ENCODE results near the gene ADAMTS2.
A peak's percentile ranks its signal among the peaks of the same experiment; 100 is the strongest.

The ADAMTS2 gene

DNA sequence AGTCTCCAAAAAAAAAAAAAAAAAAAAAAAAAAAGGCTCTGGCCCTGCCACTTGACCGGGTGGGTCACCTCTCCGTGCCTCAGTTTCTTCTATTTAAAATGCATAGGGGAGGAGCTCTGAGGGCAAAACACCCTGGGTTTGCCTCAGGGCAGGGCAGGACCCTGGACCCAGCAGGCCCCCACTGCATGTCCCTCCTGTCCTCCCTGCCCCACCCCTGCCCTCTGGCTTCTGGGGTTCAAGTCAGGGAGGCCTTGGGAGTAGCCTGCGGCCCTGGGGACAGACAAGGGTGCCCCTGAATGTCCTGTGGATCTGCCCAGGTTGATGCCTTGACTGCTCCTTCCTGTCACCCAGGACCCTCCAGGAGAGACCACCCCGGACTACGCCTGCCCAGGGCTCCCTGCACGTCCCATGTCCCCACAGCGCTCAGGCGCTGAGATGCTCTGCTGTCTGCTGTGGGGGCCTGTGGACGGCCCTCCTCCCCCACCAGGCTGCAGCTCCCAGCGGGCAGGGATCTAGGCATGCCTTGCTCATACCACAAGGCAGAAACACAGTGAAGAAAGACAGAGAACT is 35.4 kb downstream of the ADAMTS2 start:
- peak; percentile 29 for DNase-seq

DNA sequence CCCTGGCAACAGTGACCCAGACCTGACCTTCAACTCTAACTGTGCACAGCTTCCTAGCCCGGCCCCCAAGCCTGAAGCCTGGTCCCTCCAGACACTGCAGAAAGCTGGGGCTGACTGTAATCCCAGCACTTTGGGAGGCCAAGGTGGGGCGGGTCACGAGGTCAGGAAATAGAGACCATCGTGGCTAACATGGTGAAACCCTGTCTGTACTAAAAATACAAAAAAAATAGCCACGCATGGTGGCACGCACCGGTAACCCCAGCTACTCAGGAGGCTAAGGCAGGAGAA is 35.9 kb downstream of the ADAMTS2 start:
- peak; percentile 12 for DNase-seq

DNA sequence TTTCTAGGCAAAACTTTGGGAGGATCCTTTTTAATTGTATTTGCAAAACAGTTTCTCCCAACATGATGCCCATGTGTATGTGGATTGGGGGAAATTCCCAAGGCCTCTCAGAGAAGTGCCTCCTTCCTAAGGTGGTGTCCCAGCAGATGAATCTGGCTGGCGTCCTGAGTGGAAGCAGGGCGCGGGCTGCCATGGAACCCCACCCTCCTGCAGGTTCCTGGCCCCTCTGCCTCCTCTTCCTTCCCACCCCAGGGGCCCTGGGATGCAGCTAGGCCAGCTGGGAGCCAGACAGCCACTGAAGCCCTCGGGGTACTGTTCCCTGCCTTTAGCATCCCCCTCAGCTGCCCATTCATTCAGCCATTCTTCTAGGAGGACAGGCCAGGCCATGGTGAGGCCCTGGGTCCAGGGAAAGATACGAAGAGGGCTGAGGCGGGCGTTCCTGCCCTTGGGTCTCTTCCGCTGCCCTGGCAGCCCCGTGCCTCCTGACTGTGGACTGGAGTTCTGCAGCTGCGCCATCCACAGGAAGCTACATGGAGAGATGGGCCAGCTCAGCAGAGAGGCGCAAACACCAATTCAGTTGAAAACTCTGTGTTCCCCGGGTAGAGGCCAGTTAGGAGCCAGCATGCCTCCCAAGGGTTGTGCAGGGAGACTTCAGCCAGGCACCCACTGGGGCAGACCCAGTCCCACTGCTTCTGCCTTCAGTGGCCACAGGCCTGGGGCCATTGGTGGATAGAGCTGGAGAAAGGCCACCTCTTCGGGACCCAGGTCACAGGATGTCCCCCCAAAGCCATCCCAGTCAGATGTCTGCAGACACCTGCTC is 36.5 kb downstream of the ADAMTS2 start:
- DNase-seq: peak; percentile 12

DNA sequence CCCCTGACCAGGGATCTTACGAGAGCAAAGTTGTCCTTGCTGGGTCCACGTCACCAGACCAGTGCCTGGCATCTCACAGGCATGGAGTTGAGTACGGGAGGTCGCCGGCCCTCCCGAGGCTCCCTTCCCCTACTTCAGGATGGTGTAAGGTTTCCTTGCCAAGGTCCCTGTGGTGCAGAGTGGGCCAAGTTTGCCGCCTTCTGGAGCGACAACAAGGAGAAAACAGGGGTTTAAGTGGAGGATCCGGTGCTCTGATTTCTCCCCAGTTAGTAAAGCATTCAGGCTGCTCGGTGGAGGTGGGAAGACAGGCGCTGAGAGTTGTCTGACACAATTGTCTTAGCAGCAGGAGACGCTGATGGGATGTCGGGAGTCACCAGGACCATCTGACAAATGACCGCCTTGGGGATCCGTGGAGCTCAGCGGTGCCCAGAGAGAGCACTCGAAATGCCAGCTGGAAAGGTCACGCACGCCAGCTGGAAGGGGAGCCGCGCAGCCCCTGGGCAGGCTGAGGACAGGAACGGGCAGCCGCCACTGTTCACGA is 37.3 kb downstream of the ADAMTS2 start:
- DNase-seq: peak; percentile 20

DNA sequence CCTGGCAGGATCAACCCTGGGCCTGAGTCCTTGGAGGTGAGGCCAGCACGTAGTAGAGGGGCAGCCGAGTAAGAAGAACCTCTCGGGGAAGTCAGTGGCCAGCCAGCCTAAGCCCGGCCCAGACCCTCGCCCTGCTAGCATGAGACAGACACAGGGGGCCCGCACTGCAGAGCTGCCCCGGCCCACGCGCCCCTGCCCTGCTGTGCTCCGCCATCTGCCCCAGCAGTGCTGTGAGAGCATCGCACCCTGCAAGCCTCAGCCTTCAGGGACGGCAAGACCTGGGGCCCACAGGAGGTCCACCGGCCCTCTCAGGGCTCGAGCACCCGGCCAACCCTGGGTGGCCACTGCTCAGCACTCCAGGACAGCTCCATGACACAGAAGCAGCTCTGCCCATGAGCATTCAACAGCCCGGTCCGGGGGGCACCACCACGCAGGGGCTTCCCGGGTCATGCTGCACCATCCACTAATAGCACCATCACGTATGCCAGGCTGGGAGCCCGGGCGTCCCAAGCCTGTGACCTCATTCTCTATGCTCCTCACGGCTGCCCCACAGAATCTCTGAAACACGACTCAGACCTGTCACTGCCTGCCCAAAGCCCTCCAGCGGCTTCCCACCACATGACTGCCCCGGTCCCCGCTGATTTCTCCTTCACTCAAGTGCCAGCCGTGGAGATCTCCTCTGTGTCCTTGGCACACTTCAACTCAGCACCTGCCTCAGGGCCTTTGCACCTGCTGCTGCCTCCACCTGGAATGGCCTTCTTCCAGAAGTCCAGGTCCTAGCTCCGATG is 38.1 kb downstream of the ADAMTS2 start:
- peak; percentile 26 for DNase-seq

DNA sequence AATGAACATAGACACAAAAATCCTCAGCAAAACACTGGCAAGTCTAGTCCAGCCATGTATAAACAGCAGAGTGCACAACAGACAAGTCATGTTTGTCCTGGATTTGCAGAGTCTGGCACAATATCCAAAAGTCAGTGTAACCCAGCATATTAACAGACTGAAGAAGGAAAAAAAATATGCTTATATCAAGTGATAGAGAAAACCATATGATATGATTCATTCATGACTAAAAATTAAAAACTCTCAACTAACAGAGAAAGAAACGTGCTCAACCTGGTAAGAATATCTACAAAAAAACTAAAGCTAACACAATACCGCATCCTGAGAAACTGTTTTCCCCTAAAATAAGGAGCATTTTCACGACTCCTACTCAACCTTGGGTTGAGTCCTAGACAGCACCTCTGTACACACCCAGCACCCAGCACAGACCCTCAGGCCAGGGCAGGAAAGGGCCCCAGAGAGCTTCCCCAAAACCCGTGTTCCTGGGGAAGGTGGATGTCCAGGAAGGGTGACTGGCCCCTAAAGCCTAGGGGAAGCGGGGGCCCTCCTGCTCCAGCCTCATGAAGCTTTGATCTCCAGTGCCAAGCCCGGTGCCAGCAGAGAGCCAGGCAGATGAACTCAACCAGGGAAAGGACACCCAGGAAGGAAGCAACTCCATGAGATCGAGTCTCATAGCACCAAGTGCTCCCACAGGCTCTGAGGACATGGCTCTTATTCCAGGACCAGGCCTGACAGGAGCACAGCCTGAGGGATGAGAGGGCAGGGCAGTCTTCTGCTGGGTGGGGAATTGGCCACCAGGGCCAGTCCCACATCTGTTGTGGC is 38.9 kb downstream of the ADAMTS2 start:
- no peak for DNase-seq

DNA sequence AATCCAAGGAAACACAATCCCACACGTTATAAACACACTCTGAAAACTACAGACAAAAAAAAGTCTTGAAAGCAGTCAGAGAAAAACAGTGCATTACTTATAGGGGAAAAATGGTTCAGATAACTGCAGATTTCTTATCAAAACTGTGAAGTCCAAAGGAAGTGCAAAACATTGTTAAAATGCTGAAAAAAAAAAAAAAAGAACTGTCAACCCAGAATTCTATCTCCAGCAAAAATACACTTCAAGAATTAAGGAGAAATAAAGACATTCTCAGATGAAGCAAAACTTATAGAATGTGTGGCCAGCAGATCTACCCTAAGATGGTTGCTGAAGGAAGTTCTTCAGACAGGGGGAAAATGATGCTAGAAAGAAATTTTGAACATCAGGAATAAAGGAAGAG is 40.4 kb downstream of the ADAMTS2 start:
- DNase-seq: no peak

DNA sequence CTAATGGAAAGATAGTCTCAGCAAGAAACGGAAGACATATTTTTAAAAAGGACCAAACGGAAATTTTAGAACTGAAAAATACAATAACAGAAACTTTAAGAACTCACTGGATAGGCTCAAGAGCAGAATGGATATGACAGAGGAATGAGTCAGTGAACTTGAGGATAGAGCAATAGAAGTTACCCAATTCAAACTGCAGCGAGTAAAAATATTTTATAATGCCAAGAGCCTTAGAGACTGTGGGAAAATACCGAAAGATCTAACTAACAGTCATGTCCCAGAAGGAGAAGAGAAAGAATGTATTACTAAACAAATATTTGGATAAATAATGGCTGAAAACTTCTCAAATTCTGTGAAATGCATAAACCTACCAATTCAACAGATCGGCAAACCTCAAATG is 40.8 kb downstream of the ADAMTS2 start:
- no peak for DNase-seq

DNA sequence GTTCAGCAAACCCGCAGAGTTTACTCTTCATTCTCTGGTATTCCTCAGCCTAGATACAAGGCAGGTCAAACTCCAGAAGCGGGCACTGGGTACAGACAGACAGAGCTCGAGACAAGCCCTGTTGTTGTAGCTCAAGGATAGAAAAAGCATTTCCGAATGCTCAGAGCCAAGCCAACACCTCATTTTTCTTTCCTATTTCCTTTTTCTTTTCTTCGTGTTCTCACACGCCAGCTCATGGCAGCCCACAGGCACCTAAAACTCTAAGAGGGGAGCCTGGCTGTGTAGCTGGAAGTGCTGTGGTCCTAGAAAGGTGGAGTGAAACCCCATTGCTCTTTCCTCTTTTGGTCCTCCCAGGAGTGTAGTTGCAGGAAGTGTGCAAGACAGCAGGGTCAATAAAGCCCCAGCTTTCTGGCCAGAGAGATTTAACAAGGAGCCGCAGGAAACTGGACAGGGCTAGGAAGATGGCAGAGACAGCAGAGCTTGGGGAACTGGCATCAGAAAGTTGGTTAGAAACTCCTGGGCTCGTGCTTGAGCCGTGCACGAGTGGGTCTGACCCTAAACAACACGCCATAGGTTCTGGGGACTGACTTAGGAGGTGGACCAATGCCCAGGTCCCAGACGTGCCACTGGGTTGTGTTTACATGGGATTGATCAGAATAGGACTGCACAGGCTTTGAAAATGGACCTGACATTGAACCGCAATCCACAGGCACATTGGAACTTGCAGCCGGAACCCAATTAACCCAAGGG is 41.6 kb downstream of the ADAMTS2 start:
- peak; percentile 10 for DNase-seq

DNA sequence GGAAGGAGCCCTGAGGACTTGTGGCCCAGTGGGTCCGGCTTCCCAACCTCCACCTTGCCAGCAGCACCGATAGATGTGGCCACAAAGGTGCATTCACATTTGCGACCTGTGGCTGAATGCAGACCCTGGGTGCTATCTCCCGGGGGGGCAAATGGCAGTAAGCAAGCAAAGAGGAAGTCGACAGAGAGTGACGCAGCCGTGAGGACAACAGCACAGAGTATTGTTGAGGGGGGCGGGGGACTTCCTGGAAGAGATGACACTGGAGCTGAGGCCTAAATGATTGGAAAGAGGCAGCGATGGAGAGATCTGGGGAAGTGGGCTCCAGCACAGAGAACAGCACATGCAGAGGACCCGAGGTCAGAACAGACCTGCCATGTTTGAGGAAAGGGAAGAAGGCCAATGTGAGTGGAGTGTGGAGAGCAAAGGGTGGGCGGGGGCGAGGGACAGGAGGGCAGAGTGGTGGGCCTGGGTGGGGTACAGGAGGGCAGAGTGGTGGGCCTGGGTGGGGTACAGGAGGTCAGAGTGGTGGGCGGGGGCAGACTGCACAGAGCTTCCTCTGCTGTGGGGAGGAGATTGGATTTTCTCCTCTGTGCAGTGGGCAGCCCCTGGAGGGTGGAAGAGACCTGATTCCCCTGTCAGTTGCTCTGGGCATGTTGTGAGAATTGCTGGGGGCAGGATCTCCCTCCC is 42.6 kb downstream of the ADAMTS2 start:
- DNase-seq: peak; percentile 27

DNA sequence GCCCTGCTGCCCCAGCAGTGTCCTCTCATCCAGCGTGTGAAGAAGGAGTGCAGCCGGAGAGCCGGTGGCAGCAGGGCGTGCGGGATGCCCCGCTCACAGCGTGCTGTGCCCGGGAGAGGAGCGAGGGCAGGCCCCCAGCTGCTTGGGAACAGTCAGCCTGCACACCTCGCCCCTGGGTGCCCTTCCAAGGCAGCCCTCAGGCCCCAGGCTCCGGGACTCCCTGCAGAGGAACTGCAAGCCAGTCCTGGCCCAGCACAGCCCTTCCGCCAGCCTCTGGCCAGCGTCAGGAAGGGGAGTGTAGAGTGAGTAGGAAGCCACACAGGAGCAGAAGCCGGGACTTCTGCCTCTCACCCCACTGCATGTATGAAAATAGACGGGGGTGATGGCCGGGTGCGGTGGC is 43.5 kb downstream of the ADAMTS2 start:
- DNase-seq: peak; percentile 26

DNA sequence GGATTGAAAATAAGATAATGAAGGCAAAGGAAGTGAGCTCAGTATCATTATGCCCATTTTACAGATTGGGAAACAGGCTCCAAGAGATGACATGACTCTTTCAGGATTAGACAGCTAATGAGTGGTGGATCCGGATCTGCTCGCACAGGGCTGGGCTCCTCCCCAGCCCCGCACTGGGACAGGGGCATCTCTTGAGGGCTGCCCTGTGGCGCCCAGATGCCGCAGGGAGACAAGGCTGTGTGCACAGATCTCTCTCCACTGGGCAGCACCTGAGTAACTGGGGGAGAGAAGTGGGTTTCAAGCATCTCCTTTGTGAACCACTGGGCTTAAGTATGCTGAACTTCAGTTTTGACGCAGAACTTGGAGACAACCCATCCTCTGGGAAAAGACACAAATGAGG is 43.9 kb downstream of the ADAMTS2 start:
- DNase-seq: peak; percentile 18

DNA sequence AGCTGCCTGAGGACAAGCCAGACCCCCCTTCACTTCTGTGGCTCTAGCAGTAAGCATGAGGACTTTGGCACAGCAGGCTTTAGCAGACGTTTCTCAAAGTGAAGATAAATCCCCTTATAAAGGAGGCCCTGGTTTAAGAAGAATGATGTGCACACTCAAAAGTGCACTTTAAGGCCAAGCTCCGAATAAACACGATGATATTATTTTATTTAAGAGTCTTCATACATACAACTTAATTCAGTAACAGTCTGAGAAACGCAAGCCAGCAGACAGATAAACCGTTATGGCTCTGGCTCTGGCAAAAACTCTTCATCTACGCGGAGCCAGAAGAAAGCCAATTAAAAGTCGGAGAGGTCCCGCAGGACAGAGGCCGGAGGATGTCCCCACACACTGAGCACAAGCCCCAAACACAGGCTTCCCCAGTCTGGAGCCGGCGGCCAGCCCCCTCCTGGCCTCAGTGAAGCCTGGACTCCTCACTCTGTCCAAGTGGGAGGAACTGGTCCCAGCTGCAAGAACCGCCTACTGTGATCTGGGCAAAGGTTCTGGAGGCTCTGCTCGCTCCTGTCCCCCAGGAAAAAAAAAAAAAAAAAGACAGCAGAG is 44.6 kb downstream of the ADAMTS2 start:
- DNase-seq: peak; percentile 66

DNA sequence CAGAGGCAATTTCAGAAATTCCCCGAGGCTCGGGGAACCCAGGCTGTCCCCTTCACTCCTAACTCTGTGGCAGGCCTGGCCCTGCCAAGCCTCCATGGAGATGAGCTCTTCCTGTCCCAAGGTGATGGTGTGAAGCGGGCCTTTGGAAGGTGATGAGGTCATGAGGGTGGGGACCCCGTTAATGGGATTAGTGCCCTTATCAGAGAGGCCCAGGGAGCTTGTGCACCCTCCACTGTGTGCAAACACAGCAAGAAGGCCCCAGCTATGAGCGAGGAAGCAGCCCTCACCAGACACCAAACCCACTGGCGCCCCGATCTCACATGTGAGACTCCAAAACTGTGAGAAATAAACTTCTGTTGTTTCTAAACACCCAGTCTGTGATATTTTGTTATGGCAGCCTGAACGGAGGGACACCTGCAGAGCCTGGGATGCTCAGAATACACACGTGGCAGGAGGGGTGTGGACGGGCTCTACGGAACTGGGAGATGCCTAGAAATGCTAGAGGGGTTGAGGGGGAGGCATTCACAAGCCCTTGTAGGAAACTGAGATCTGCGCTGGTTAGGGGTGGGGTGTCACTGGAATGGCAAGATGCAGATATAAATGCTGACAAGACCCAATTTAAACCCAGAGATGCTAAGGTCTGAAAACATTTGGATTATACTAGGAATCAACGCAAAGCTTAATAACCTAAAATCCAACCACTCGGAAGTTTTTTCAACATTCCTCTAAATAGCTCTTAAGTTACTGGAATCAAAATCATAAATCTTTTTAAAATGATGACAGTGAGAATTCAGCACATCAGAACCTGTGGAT is 46.9 kb downstream of the ADAMTS2 start:
- peak; percentile 9 for DNase-seq

DNA sequence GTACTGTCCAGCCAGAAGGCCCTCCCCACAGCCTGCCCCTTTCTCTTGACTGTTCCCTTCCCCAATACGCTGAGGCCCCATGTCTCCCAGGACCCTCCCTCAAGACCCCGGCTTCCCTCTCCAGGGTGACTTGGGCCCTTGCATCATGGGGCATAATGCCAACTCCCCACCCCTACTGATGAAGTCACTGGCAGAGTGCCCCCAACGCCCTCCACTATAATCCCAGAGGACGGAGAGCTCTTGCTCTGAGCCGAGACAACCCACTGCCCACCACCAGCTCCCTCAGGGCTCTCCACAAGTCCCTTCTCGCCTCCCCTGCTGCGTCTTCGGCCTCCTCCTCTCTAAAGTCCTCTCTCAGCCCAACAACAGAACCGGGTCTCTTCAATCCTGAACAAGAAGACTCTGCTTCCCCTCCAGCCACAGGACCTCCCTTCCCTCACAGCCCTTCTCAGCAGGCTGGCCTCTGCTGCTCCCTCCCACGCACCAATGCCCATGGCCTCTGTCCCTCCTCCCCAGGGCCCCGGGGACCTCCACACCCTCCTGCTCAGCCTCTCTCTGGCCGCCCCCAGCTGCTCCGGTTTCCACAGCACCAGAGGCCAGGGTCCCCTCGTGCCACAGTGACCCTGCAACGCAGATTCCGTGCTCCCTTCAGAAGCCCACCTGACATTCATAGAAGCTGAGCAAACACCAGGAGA is 47.6 kb downstream of the ADAMTS2 start:
- peak; percentile 28 for DNase-seq

DNA sequence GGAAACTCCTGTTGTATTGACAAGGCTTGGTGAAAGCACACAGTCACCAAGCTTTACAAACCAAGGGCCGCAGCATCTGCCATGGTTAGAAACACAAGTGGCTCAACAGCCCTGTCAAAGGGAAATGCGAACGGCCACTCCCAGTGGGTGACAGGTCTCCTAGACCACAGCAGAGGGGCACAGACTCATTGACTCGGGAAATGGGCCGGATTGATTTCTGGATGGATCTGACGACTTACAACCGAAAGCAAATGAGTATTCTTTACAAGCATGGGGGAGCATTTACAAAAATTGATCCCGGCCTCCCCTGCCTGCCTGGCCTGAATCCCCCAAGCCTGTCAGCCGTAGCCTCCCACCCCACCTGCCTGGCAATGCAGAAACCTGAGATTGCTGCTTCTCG is 48.2 kb downstream of the ADAMTS2 start:
- peak; percentile 15 for DNase-seq

DNA sequence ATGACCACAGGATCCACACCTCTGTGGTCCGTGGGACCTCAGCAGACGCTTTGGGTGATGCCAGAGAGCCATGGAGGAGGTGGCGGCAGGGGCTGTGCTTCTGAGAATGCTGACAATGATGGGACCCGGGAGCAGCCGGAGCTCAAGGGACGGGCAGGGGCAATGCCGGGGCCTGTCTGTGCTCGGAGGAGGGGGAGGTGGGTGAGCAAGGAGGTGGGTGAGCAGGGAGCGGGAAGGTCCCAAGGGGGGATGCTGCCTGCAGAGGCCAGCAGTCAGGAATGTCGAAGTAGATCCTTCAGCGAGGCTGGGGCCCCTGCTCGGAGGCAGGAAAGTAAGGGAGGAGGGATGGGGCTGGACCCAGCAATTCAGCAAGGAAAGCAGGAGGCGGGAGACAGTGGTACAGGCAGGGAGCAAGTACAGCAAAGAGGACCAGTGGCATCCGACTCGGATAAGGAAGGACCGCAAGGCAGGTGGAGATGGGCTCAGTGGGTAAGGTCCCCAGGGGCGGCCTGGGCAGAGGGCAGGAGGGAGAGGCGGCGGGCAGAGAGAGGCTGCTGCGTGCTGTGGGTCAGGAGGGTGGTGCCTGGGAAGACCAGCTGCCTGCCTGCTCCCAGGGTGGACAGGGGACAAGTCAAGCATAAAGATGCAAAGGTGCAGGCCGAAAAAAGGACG is 49.0 kb downstream of the ADAMTS2 start:
- peak; percentile 25 for DNase-seq

DNA sequence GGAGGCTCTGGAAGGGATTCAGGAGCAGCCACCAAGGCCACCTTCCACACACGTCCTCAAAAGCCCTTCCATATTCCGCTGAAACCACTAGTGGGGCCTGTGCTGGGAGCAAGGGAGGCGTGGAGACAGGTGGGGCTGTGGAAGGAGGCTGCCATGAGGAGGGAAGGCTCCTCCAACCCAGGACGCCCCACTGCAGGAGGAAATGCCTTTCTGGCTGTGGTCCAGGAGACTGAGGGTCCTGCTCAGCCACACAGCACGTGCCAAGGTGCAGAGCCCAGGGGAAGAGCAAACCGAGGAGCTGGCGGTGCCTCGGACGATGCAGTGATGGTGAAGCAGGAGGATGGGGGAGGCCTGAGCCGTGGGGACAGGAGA is 49.5 kb downstream of the ADAMTS2 start:
- peak; percentile 26 for DNase-seq
